NT2/D1 (cell line): Measurements from ENCODE around the gene BCL11B.

Source experiments
- DNase-seq: peaks from one replicate; pipeline ENCODE4 v3.0.0-alpha.2; 2011; ENCODE audit warnings: low read depth, low spot score
- H3K27me3 ChIP-seq: 2 replicates; pipeline ENCODE4 v1.6.0; 2011; ENCODE audit warnings: mild to moderate bottlenecking; ENCODE audit not compliant: insufficient read length, insufficient read depth
- H3K36me3 ChIP-seq: 2 replicates; pipeline ENCODE4 v1.6.1; 2011; ENCODE audit warnings: mild to moderate bottlenecking, low read length, mixed read lengths; ENCODE audit not compliant: insufficient read depth, insufficient read length
- H3K4me1 ChIP-seq: 2 replicates; pipeline ENCODE4 v1.5.1; 2011; ENCODE audit not compliant: insufficient read depth, insufficient read length
- H3K4me3 ChIP-seq: 2 replicates; pipeline ENCODE4 v1.5.1; 2011; ENCODE audit warnings: low read depth; ENCODE audit not compliant: insufficient read length
- H3K9ac ChIP-seq: 2 replicates; pipeline ENCODE4 v1.6.0; 2011; ENCODE audit warnings: low read depth; ENCODE audit not compliant: insufficient read length
- H3K9me3 ChIP-seq: 2 replicates; pipeline ENCODE4 v1.5.1; 2011; ENCODE audit warnings: mild to moderate bottlenecking, low read length; ENCODE audit not compliant: insufficient read depth
- SUZ12 ChIP-seq: IDR thresholded peaks from 2 replicates; pipeline ENCODE4 v1.6.1; 2011; ENCODE audit not compliant: insufficient read length, insufficient read depth; ENCODE audit errors: extremely low read depth
- YY1 ChIP-seq: IDR thresholded peaks from 2 replicates; pipeline ENCODE4 v1.6.1; 2011; ENCODE audit not compliant: insufficient read length, insufficient read depth
- ZNF274 ChIP-seq: IDR thresholded peaks from 2 replicates; pipeline ENCODE4 v1.6.1; 2011; ENCODE audit warnings: mild to moderate bottlenecking, low read depth, low read length

Gene BCL11B

DNA sequence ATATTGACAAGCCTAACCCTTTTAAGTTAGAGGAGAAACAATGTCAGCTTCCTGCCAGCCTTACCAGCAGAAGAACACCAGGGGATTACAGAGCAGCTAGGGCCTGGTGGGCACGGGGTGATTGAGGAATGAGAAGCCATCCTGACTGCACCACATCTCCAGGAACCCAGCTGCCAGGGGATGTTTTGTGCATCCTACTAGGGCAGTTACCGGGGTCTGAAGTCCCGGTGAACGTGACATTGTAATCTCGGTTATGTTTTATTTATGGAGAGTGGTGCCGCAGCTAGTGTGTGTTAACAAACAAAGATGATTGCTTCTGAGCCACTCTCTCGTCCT, 115.9 kb downstream of the BCL11B start:
- no peaks in the 10 kb centered on the region for H3K27me3 ChIP-seq
- no peak for DNase-seq
- H3K4me1 ChIP-seq, result no peaks in the 10 kb centered on the region
- H3K4me3 ChIP-seq, result no peak overlapping the region
- H3K9ac ChIP-seq, result no peak overlapping the region
- H3K9me3 ChIP-seq, result no peaks in the 10 kb centered on the region
- H3K36me3 ChIP-seq, result no peaks in the 10 kb centered on the region
- TF ChIP-seq SUZ12, result no peak

DNA sequence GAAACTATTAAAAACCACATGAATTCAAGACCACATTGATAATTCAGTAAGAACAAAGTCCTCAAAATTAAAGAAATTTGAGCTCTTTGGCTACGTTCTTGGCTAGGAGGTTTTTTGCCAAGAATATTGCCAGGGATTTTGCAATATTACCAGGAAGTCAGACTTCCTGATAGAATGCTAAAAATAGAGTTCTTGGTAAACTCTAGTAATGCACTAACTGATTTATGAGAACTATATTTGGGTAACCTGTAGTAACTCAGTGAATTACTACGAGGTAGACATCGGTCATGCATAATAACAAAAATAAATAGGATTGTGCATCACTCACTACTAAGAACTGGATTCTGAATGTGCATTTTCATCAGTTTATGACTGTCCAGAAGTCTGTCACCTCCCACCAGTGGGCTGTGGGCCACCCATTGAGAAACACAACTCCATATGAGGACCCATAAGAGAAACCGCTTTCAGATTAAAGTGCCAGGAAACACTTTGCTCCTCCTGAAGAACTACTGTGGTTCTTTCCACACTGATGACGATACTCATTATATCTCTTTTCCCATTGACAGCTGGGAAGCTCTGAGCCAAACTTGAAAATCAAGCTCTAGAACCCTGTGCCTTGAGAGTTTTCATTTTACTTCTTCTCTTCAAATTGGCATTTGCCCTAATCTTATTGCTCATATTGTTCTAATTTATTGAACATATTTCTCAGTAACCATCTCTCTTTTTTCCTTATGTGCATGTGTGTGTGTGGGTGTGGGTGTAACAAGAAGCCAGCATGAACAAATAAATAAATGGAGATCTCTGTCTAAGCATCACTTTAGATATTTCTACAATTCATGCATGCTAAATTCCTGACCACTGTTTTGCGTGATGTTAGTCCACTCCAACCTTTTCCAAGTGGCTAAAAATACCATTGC, 116.6 kb downstream of the BCL11B start:
- H3K4me1 ChIP-seq, result no peaks in the 10 kb centered on the region
- H3K36me3 ChIP-seq, result no peaks in the 10 kb centered on the region
- H3K4me3 ChIP-seq, result no peak overlapping the region
- H3K9ac ChIP-seq, result no peak overlapping the region
- TF ChIP-seq ZNF274, result no peak
- TF ChIP-seq YY1, result no peak
- no peak for TF ChIP-seq SUZ12
- H3K27me3 ChIP-seq, result no peaks in the 10 kb centered on the region
- no peaks in the 10 kb centered on the region for H3K9me3 ChIP-seq
- DNase-seq, result no peak

DNA sequence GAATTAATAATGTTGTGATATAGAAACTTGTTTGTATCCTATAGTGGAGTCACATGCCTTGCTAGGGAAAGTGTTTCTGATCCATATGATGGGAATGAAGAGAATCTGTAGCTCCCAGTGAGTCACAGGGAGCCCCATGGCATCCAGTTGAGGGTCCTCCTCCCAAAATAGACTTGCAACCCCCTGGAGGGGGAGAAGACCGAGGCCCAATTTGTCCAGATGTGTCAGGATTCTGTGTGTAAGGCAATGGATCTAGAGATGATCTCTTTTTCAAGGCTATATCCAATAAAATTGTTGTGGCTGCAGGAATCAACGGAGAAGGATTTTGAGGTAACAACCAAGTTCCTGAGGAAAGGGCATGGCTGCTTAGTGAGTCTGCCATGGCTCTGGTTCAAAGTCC, 121.8 kb downstream of the BCL11B start:
- H3K27me3 ChIP-seq, result no peaks in the 10 kb centered on the region
- no peak for TF ChIP-seq YY1
- no peak for TF ChIP-seq ZNF274
- TF ChIP-seq SUZ12, result no peak
- no peak overlapping the region for H3K9ac ChIP-seq
- no peaks in the 10 kb centered on the region for H3K4me1 ChIP-seq
- no peak for DNase-seq
- no peaks in the 10 kb centered on the region for H3K36me3 ChIP-seq
- H3K9me3 ChIP-seq, result no peaks in the 10 kb centered on the region
- no peak overlapping the region for H3K4me3 ChIP-seq

DNA sequence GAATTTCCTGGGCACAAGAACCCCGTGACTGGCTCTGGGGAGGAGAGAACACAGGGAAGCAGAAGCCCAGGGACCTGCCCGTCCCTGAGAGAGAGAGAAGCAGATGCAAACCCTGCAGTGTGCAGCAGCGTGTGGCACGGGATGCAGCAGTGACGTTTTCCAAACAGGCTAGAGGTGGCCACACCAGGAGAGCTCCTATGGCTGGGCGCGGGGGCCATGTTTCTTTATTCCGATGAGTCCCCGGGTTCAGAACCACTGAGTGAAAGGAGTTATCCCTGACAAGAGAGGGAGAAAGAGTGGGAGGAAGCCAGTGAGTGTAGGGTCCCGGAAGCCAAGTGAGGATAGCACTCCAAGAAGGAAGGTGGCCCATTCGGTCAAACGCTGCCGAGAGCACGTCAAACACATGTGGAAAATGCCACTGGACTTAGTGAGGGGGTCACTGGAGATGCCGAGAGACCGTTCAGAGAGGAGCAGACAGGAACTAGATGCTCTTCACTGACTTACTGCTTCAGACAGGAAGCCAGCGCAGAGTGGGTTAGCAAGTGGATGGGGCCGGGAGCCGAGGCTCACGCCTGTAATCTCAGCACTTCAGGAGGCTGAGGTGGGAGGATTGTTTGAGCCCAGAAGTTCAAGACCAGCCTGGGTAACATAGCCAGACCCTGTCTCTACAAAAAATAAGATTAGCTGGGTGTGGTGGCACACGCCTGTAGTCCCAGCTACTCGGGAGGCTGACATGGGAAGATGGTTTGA, 123.0 kb downstream of the BCL11B start:
- Histone ChIP-seq H3K9ac (no peak overlapping the region), H3K4me3 (no peak overlapping the region), H3K36me3 (no peaks in the 10 kb centered on the region), H3K4me1 (no peaks in the 10 kb centered on the region), H3K9me3 (no peaks in the 10 kb centered on the region), H3K27me3 (no peaks in the 10 kb centered on the region)
- TF ChIP-seq SUZ12 (no peak), YY1 (no peak), ZNF274 (no peak)
- no peak for DNase-seq

DNA sequence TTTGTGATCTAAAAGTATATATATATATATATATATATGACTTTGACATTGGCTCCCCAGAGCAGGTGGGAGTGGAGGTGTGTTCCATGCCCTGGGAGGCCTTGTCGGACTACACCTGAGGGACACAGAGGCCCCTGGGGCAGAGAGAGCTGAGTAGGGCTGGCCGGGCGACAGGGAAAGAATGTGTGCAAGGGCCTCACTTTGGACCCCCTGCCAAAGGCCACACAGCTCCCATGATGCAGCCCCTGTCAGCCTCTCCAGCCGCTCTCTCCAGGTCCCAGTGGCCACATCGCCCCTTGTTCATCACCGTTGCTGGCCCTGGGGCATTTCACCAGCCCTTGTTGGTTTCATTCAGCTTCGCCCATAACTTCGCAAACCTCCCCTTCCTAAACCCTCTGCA, 123.9 kb downstream of the BCL11B start:
- Histone ChIP-seq H3K4me3 (no peak overlapping the region), H3K27me3 (no peaks in the 10 kb centered on the region), H3K9me3 (no peaks in the 10 kb centered on the region), H3K4me1 (no peaks in the 10 kb centered on the region), H3K9ac (no peak overlapping the region), H3K36me3 (no peaks in the 10 kb centered on the region)
- TF ChIP-seq ZNF274 (no peak), SUZ12 (no peak), YY1 (no peak)
- no peak for DNase-seq

DNA sequence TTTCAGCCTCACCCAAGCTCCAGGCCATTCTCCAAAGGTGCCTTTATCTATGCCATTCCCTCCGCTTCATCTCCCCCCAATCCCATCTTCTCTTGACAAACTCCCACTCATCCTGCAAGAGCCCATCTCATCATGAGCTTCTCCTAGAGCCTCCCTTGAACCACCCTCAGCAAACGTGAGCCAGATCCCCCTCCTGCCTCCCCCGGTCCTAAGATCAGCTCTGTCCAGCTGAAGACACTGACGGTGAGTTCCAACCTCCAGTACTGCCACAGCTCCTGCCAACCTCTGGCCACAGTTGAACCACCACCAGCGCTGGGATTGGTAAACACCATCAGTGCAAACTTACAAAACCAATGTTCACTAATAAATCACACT, 124.6 kb downstream of the BCL11B start:
- H3K9ac ChIP-seq, result no peak overlapping the region
- H3K4me3 ChIP-seq, result no peak overlapping the region
- no peaks in the 10 kb centered on the region for H3K27me3 ChIP-seq
- H3K4me1 ChIP-seq, result no peaks in the 10 kb centered on the region
- TF ChIP-seq YY1, result no peak
- TF ChIP-seq ZNF274, result no peak
- no peak for TF ChIP-seq SUZ12
- H3K9me3 ChIP-seq, result no peaks in the 10 kb centered on the region
- H3K36me3 ChIP-seq, result no peaks in the 10 kb centered on the region
- no peak for DNase-seq

DNA sequence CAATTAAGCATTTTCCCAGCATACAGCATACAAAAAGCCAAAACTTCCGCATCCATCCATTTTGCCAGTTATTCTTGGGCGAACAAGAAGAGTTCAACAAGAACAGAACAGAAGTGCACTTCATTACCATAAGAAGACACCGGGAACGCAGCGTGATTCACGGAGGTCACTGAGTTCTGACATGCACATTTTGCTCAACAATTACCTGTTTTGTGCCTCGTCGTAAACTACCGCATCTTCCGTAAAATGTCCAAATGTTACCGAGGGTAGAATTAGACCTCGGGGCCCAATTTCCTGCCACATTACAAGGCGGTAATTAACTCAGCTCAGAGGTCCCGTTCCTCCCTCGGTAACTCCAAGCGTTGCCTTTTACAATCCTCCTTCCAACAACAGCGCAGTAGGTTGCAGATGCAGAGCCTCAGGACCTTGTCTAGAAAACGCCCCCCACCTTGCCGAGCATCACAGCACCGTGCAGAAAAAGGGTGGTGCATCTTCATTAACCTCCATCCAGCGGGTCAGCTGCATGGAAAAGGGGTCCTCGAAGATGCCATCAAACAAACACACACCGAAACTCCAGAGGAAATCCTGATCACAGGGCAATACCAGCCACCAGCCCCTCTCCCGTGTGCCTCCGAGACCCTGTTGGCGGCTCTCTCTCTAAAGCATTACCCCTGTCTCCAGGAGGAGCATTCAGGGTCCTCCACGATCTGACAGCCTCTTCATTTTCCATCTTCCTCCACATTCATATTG, 125.2 kb downstream of the BCL11B start:
- Histone ChIP-seq H3K9me3 (no peaks in the 10 kb centered on the region), H3K36me3 (no peaks in the 10 kb centered on the region), H3K4me1 (no peaks in the 10 kb centered on the region), H3K4me3 (no peak overlapping the region), H3K27me3 (no peaks in the 10 kb centered on the region), H3K9ac (no peak overlapping the region)
- no peak for DNase-seq
- TF ChIP-seq YY1 (no peak), SUZ12 (no peak), ZNF274 (no peak)
